Osteoblast (primary cell): ENCODE data around the gene NDST3. TPM values are rescaled to one million over a fixed set of nuclear protein-coding genes. Genes with fewer than 3 reads are reported as not detected.

ENCODE experiments used
- DNase-seq: peaks from one replicate; pipeline ENCODE4 v3.0.0; 2011; ENCODE audit warnings: low spot score, mixed read lengths; ENCODE audit not compliant: insufficient read length; ENCODE audit errors: missing footprints
- H2AFZ ChIP-seq: 2 replicates; pipeline ENCODE4 v1.6.0; 2011; ENCODE audit warnings: mild to moderate bottlenecking, low read length
- H3K27ac ChIP-seq: 2 replicates; pipeline ENCODE4 v1.5.1; 2011; ENCODE audit warnings: mild to moderate bottlenecking, low read depth, low read length, moderate library complexity
- H3K27me3 ChIP-seq: 2 replicates; pipeline ENCODE4 v1.6.0; 2012; ENCODE audit warnings: mild to moderate bottlenecking, control low read depth, inconsistent platforms, low read length, moderate library complexity; ENCODE audit not compliant: insufficient read depth
- H3K36me3 ChIP-seq: 2 replicates; pipeline ENCODE4 v1.5.1; 2011; ENCODE audit warnings: mild to moderate bottlenecking, low read length, control low read depth, moderate library complexity; ENCODE audit not compliant: insufficient read depth
- H3K4me1 ChIP-seq: 2 replicates; pipeline ENCODE4 v1.5.1; 2011; ENCODE audit warnings: mild to moderate bottlenecking, low read length, control low read depth, moderate library complexity; ENCODE audit not compliant: insufficient read depth
- H3K4me2 ChIP-seq: 2 replicates; pipeline ENCODE4 v1.6.0; 2011; ENCODE audit warnings: mild to moderate bottlenecking, low read length; ENCODE audit not compliant: insufficient read depth
- H3K4me3 ChIP-seq: fragments of 200-600 bp; sonication (generic); 3 replicates; pipeline ENCODE4 v1.5.1; 2012; ENCODE audit warnings: mild to moderate bottlenecking, low read length, inconsistent platforms; ENCODE audit not compliant: insufficient read depth
- H3K79me2 ChIP-seq: 2 replicates; pipeline ENCODE4 v1.6.0; 2012; ENCODE audit warnings: mild to moderate bottlenecking, low read length, control low read depth, inconsistent platforms; ENCODE audit not compliant: insufficient read depth
- H3K9me3 ChIP-seq: 2 replicates; pipeline ENCODE4 v1.5.1; 2011; ENCODE audit warnings: low read depth, low read length, control low read depth
- H4K20me1 ChIP-seq: 2 replicates; pipeline ENCODE4 v1.6.0; 2012; ENCODE audit warnings: mild to moderate bottlenecking, low read length, control low read depth; ENCODE audit not compliant: insufficient read depth
- CTCF ChIP-seq: IDR thresholded peaks from 2 replicates; pipeline ENCODE4 v1.5.1; 2011; ENCODE audit warnings: mild to moderate bottlenecking, low read depth, low read length, moderate library complexity; ENCODE audit errors: extremely low read depth
- total RNA-seq: library from RNA; depleted of rRNA; stranded (reverse); fragments of >200 nt; gene quantifications from 2 replicates; pipeline ENCODE4 v1.2.3, GENCODE V29; 2012

The NDST3 gene
- not detected in 2 replicates for total RNA-seq

DNA sequence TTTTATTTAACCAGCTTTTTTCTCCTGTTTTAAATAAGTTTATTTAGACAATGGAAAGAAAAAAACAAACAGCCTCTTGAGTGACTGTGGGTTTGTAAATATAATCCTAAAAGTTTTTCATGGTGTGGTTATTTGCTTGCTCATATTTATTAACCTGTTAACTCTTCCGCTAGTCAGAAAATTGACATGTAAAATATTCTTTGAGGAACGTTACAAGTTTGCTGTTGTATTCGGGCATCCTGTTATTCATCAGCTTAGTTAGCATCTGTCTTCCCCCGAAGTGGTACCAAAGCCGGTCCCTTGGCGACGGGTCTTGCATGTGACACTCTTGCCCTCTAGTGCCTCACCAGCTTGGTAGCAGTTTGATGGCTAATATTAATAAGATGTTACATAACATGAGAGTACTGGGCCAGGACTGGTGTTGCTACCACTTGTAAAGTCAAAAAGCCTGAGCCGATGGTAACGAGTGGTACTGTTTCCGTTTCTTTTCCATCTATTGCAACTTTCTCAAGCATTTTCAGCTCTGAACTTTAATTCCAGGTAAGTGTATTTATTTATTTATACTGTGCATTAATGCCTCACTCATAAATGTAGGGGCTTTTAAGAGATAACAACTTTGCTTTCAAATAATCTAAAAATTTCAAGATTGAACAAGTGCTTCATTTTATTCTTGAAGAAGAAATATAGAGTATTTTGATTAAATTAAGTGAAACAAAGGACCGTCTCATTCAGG, at the start of gene NDST3:
TSS of gene NDST3 (plus strand) at position 434 of the 733 bp plus-strand sequence. CDS start 19,425 bp downstream, outside the sequence.
- H3K27ac ChIP-seq, result no peak within 1 kb of the TSS

DNA sequence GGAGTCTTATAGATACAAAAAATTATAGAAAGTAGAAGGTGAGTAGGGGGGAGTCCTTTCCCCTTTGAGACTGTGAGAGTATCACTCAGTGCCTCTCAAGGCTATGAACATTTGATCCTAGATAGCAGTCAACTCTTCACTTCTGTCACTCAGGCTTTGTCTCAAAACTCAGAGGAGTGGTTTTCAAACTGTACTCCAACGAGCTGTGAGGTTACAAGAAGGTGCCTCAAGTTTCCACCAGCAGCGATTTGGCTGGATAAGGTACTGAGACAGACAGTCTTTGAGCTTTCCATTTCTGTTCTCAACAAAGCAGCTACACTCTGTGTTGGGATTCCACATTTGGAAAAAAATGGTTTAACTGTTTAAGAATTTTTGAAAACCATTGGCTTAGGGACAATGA, 48.0 kb upstream of the NDST3 start:
- H3K4me2 ChIP-seq, result no peak overlapping the region
- H3K9me3 ChIP-seq, result no peaks in the 10 kb centered on the region
- DNase-seq, result no peak
- H3K4me3 ChIP-seq, result no peak overlapping the region
- no peaks in the 10 kb centered on the region for H3K27me3 ChIP-seq
- H2AFZ ChIP-seq, result no peak overlapping the region
- H3K79me2 ChIP-seq, result no peaks in the 10 kb centered on the region
- H4K20me1 ChIP-seq, result no peaks in the 10 kb centered on the region
- TF ChIP-seq CTCF, result no peak
- H3K27ac ChIP-seq, result no peak overlapping the region
- H3K36me3 ChIP-seq, result no peaks in the 10 kb centered on the region
- H3K4me1 ChIP-seq, result no peaks in the 10 kb centered on the region

More for the DNA sequence above, at the start of gene NDST3:
- peaks cover 31% of the 10 kb centered on the region for H3K27me3 ChIP-seq
- no peaks in the 10 kb centered on the region for H3K4me1 ChIP-seq
- no peaks in the 10 kb centered on the region for H3K9me3 ChIP-seq
- peak within 1 kb of the TSS; percentile 74 for H3K4me2 ChIP-seq
- peak within 1 kb of the TSS; percentile 60 for H3K4me3 ChIP-seq
- no peaks in the 10 kb centered on the region for H3K36me3 ChIP-seq
- DNase-seq, result peak; percentile 62
- peak; percentile 19 for TF ChIP-seq CTCF
- peak within 1 kb of the TSS; percentile 59 for H2AFZ ChIP-seq
- H4K20me1 ChIP-seq, result no peaks in the 10 kb centered on the region
- H3K79me2 ChIP-seq, result no peaks in the 10 kb centered on the region

- H4K20me1 ChIP-seq, result no peaks in the 10 kb centered on the region
- H3K4me2 ChIP-seq, result no peak overlapping the region
- no peaks in the 10 kb centered on the region for H3K79me2 ChIP-seq
- no peak for TF ChIP-seq CTCF
- H3K27ac ChIP-seq, result no peak overlapping the region
- no peaks in the 10 kb centered on the region for H3K27me3 ChIP-seq
- H3K9me3 ChIP-seq, result no peaks in the 10 kb centered on the region
- H3K4me1 ChIP-seq, result no peaks in the 10 kb centered on the region
- no peak overlapping the region for H3K4me3 ChIP-seq
- H3K36me3 ChIP-seq, result no peaks in the 10 kb centered on the region
- no peak for DNase-seq
- H2AFZ ChIP-seq, result no peak overlapping the region
Measured at GRCh38 chr4:117987464-117987863, 46.8 kb upstream of the NDST3 start.

GRCh38 chr4:117996891-117997290, 37.4 kb upstream of the NDST3 start:
- H3K4me2 ChIP-seq, result no peak overlapping the region
- no peak for DNase-seq
- no peaks in the 10 kb centered on the region for H3K9me3 ChIP-seq
- H3K27me3 ChIP-seq, result no peaks in the 10 kb centered on the region
- no peak overlapping the region for H3K27ac ChIP-seq
- no peaks in the 10 kb centered on the region for H3K79me2 ChIP-seq
- no peak for TF ChIP-seq CTCF
- no peaks in the 10 kb centered on the region for H4K20me1 ChIP-seq
- no peaks in the 10 kb centered on the region for H3K36me3 ChIP-seq
- no peak overlapping the region for H2AFZ ChIP-seq
- no peaks in the 10 kb centered on the region for H3K4me1 ChIP-seq
- H3K4me3 ChIP-seq, result no peak overlapping the region
